Activated CD8-positive, alpha-beta memory T cell treated with anti-CD3 and anti-CD28 coated beads for 36 hours (primary cell): ENCODE results near the gene DMD. TPM values are rescaled to one million over a fixed set of nuclear protein-coding genes. Genes with fewer than 3 reads are reported as not detected.
"Not testable (repeated sequence)": the region's sequence is repeated elsewhere in the genome, so short reads cannot be mapped to it uniquely, and the experiment has no call there.

Source experiments
- CTCF ChIA-PET: fragments of 350-600 bp; sonication (Branson Sonifier 250); formaldehyde crosslinking; loops from one replicate; lab custom pipeline; 2021; ENCODE audit warnings: antibody characterized with exemption; lab: Charles Lee
- POLR2A ChIA-PET: fragments of 350-600 bp; sonication (Branson Sonifier 250); formaldehyde crosslinking; loops from one replicate; lab custom pipeline; 2021; ENCODE audit warnings: antibody characterized with exemption; lab: Charles Lee
- total RNA-seq, 2 experiments: library from RNA; stranded (reverse); gene quantifications; one replicate each; pipeline ENCODE4 v1.2.3, GENCODE V29; 2021

The DMD gene
- under 1 TPM in 1 of 2 experiments, not detected in 1; 0.06 TPM for total RNA-seq

GRCh38 chrX:33211356-33212260 lies at the start of gene DMD:
TSS of gene DMD (minus strand) at chrX:33211549. CDS start at chrX:33211312, 237 bp downstream.
- ChIA-PET CTCF (no interaction called here), POLR2A (no interaction called here)

GRCh38 chrX:33252306-33252825 lies 41.0 kb upstream of the DMD start:
- POLR2A ChIA-PET, result no interaction called here
- CTCF ChIA-PET, result no interaction called here

GRCh38 chrX:33218819-33219218 lies 7.5 kb upstream of the DMD start:
- POLR2A ChIA-PET, result no interaction called here
- CTCF ChIA-PET, result no interaction called here

- POLR2A ChIA-PET, result no interaction called here
- CTCF ChIA-PET, result no interaction called here
Measured at GRCh38 chrX:33210156-33210555, 1.2 kb downstream of the DMD start.

GRCh38 chrX:33207056-33207455 lies 4.3 kb downstream of the DMD start:
- CTCF ChIA-PET, result no interaction called here
- POLR2A ChIA-PET, result no interaction called here

GRCh38 chrX:33205321-33205720 lies 6.0 kb downstream of the DMD start:
- ChIA-PET CTCF (no interaction called here), POLR2A (no interaction called here)

- POLR2A ChIA-PET, result no interaction called here
- CTCF ChIA-PET, result no interaction called here
Measured at GRCh38 chrX:33204889-33205288, 6.5 kb downstream of the DMD start.

- CTCF ChIA-PET, result no interaction called here
- POLR2A ChIA-PET, result no interaction called here
Measured at GRCh38 chrX:33198561-33199279, 12.6 kb downstream of the DMD start.

- POLR2A ChIA-PET, result no interaction called here
- CTCF ChIA-PET, result no interaction called here
Measured at GRCh38 chrX:33195698-33196097, 15.7 kb downstream of the DMD start.

- CTCF ChIA-PET, result no interaction called here
- POLR2A ChIA-PET, result no interaction called here
Measured at GRCh38 chrX:33194876-33195433, 16.4 kb downstream of the DMD start.

GRCh38 chrX:33194289-33194688 lies 17.1 kb downstream of the DMD start:
- ChIA-PET CTCF (no interaction called here), POLR2A (no interaction called here)

- POLR2A ChIA-PET, result no interaction called here
- CTCF ChIA-PET, result no interaction called here
Measured at GRCh38 chrX:33190016-33190415, 21.3 kb downstream of the DMD start.

- ChIA-PET CTCF (no interaction called here), POLR2A (no interaction called here)
Measured at GRCh38 chrX:33188881-33189280, 22.5 kb downstream of the DMD start.

GRCh38 chrX:33188286-33188685 lies 23.1 kb downstream of the DMD start:
- CTCF ChIA-PET, result no interaction called here
- POLR2A ChIA-PET, result no interaction called here

- CTCF ChIA-PET, POLR2A ChIA-PET: not testable (repeated sequence)
Measured at GRCh38 chrX:33184803-33185202, 26.5 kb downstream of the DMD start.

GRCh38 chrX:33183361-33183760 lies 28.0 kb downstream of the DMD start:
- POLR2A ChIA-PET, result no interaction called here
- CTCF ChIA-PET, result no interaction called here

- ChIA-PET CTCF (no interaction called here), POLR2A (no interaction called here)
Measured at GRCh38 chrX:33178690-33179089, 32.7 kb downstream of the DMD start.

GRCh38 chrX:33178218-33178617 lies 33.1 kb downstream of the DMD start:
- ChIA-PET CTCF (no interaction called here), POLR2A (no interaction called here)

- ChIA-PET POLR2A (no interaction called here), CTCF (no interaction called here)
Measured at GRCh38 chrX:33175201-33175600, 36.1 kb downstream of the DMD start.

GRCh38 chrX:33171041-33171440 lies 40.3 kb downstream of the DMD start:
- CTCF ChIA-PET, result no interaction called here
- POLR2A ChIA-PET, result no interaction called here
